H7 (cell line): Measurements from ENCODE around the gene RGS2. TPM values are rescaled to one million over a fixed set of nuclear protein-coding genes. Genes with fewer than 3 reads are reported as not detected.
A peak's percentile ranks its signal among the peaks of the same experiment; 100 is the strongest.

ENCODE experiments used
- DNase-seq: peaks from one replicate; pipeline ENCODE4 v3.0.0; 2012
- H3K27me3 ChIP-seq: 2 replicates; pipeline ENCODE4 v1.6.0; 2011; ENCODE audit warnings: mild to moderate bottlenecking, low read length; ENCODE audit not compliant: control insufficient read depth, insufficient read depth
- H3K36me3 ChIP-seq: replicated peaks from 2 replicates; pipeline ENCODE4 v1.5.1; 2011; ENCODE audit warnings: low read length; ENCODE audit not compliant: control insufficient read depth, insufficient read depth
- H3K4me3 ChIP-seq: 2 replicates; pipeline ENCODE4 v1.5.1; 2011; ENCODE audit warnings: low read depth, mild to moderate bottlenecking, control low read depth, low read length, moderate library complexity; ENCODE audit not compliant: insufficient read depth
- total RNA-seq: library from RNA; depleted of rRNA; stranded (reverse); fragments of >200 nt; shearing (Covaris generic); gene quantifications from 2 replicates; pipeline ENCODE4 v1.2.3, GENCODE V29; 2014

The RGS2 gene
- total RNA-seq, 1 experiment from 2014 or later = 23.3 TPM

- H3K4me3 ChIP-seq = no peak overlapping the region
- H3K27me3 ChIP-seq = no peaks in the 10 kb centered on the region
- H3K36me3 ChIP-seq = no peaks in the 10 kb centered on the region
- no peak for DNase-seq
These were observed 21.9 kb downstream of the RGS2 start for GRCh38 chr1:192830595-192831246.

GRCh38 chr1:192831706-192832355 lies 23.0 kb downstream of the RGS2 start:
- DNase-seq = no peak

GRCh38 chr1:192832492-192832891 lies 23.7 kb downstream of the RGS2 start:
- H3K36me3 ChIP-seq = no peaks in the 10 kb centered on the region
- no peak for DNase-seq
- H3K27me3 ChIP-seq = no peaks in the 10 kb centered on the region

More at GRCh38 chr1:192831706-192832355, 23.0 kb downstream of the RGS2 start:
- Histone ChIP-seq H3K27me3 (no peaks in the 10 kb centered on the region), H3K36me3 (no peaks in the 10 kb centered on the region), H3K4me3 (no peak overlapping the region)

GRCh38 chr1:192835116-192835515 lies 26.3 kb downstream of the RGS2 start:
- Histone ChIP-seq H3K36me3 (no peaks in the 10 kb centered on the region), H3K27me3 (no peaks in the 10 kb centered on the region), H3K4me3 (no peak overlapping the region)
- no peak for DNase-seq

More at GRCh38 chr1:192832492-192832891, 23.7 kb downstream of the RGS2 start:
- H3K4me3 ChIP-seq = no peak overlapping the region

GRCh38 chr1:192839162-192840066 lies 30.6 kb downstream of the RGS2 start:
- no peak overlapping the region for H3K4me3 ChIP-seq
- no peaks in the 10 kb centered on the region for H3K36me3 ChIP-seq
- no peak for DNase-seq
- no peaks in the 10 kb centered on the region for H3K27me3 ChIP-seq

GRCh38 chr1:192844360-192844759 lies 35.5 kb downstream of the RGS2 start:
- Histone ChIP-seq H3K4me3 (no peak overlapping the region), H3K36me3 (no peaks in the 10 kb centered on the region), H3K27me3 (no peaks in the 10 kb centered on the region)
- no peak for DNase-seq

- H3K36me3 ChIP-seq = no peaks in the 10 kb centered on the region
- no peak overlapping the region for H3K4me3 ChIP-seq
- DNase-seq = no peak
- H3K27me3 ChIP-seq = no peaks in the 10 kb centered on the region
These were observed 38.1 kb downstream of the RGS2 start for GRCh38 chr1:192846950-192847349.

GRCh38 chr1:192849011-192849410 lies 40.2 kb downstream of the RGS2 start:
- Histone ChIP-seq H3K27me3 (no peaks in the 10 kb centered on the region), H3K36me3 (no peaks in the 10 kb centered on the region), H3K4me3 (no peak overlapping the region)
- no peak for DNase-seq

GRCh38 chr1:192849442-192849841 lies 40.6 kb downstream of the RGS2 start:
- Histone ChIP-seq H3K27me3 (no peaks in the 10 kb centered on the region), H3K4me3 (no peak overlapping the region), H3K36me3 (no peaks in the 10 kb centered on the region)
- DNase-seq = no peak

- no peak for DNase-seq
- no peaks in the 10 kb centered on the region for H3K36me3 ChIP-seq
- no peaks in the 10 kb centered on the region for H3K27me3 ChIP-seq
- no peak overlapping the region for H3K4me3 ChIP-seq
These were observed 43.4 kb downstream of the RGS2 start for GRCh38 chr1:192852001-192852947.

- Histone ChIP-seq H3K4me3 (no peak overlapping the region), H3K36me3 (no peaks in the 10 kb centered on the region), H3K27me3 (no peaks in the 10 kb centered on the region)
- DNase-seq = no peak
These were observed 49.6 kb downstream of the RGS2 start for GRCh38 chr1:192858456-192858855.

- H3K27me3 ChIP-seq = no peaks in the 10 kb centered on the region
- no peak overlapping the region for H3K4me3 ChIP-seq
- no peaks in the 10 kb centered on the region for H3K36me3 ChIP-seq
- DNase-seq = no peak
These were observed 51.0 kb downstream of the RGS2 start for GRCh38 chr1:192859808-192860207.

- Histone ChIP-seq H3K36me3 (no peaks in the 10 kb centered on the region), H3K27me3 (no peaks in the 10 kb centered on the region), H3K4me3 (no peak overlapping the region)
- peak; percentile 11 for DNase-seq
These were observed 51.8 kb downstream of the RGS2 start for GRCh38 chr1:192860478-192861185.
